M059J (cell line): Measurements from ENCODE around the gene ALPI. TPM values are rescaled to one million over a fixed set of nuclear protein-coding genes. Genes with fewer than 3 reads are reported as not detected.

ENCODE experiments used
- DNase-seq: peaks from one replicate; pipeline ENCODE4 v3.0.0-alpha.2; 2012; ENCODE audit warnings: low read depth
- total RNA-seq: library from RNA; depleted of rRNA; stranded (reverse); fragments of >200 nt; shearing (Covaris generic); gene quantifications from 2 replicates; pipeline ENCODE4 v1.2.3, GENCODE V29; 2014

The ALPI gene
- total RNA-seq, 1 experiment from 2014 or later, result not detected

DNA sequence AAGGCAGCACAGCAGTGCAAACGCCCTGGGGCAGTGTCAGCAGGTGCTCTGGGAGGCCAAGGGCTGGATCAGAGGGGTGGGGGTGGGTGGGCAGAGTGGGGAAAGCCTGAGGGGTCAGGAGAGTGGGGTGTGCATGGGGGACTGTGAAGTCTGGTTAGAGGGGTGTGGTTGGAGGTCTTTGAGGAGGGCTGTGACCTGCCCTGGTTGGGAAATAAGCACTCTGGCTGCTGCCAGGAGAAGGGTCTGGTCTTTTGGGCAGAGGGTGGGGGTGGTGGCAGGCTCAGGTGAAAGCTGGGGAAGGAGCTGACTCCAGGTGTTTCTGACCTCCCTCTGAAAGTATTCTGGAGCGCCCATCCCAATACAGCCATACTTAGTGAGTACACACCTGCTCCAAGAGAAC is 4.2 kb downstream of the ALPI start:
- DNase-seq, result no peak

DNA sequence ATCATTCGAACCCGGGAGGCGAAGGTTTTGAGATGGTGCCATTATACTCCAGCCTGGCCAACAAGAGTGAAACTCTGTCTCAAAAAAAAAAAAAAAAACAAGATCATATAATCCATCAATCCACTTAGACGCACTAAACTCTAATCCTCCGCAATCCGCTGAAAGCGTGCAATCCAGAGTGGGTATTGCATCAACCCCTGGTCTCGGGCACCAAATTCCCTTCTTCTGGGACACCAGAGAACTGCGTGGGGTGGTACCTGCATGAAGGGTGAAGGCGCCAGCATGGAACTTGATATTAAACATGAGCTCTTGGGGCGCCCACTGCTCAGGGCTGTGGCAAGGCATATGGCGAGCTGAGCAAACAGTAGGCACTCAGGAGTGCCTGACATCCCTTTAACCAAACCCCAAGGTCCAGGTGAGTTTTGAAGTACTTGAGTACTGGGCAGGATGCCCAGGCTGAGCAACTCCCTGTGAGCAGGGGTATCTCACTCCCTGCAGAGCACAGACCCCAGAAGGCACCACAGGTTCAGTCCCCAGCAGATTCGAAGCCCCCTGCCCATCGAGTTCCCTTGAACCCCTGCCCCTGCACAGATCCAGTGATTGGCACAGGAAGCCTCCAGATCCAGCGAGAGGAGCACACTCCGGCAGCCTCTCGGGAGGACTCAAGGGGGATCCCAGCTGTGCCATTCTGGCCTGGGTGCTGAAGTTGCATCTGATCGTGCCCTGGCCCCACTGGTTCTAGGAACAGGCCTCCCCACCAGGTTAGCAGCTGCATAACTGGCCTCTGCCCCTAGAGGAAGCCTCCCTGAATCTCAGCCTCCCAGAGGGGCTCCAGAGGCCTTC is 8.0 kb downstream of the ALPI start:
- no peak for DNase-seq

DNA sequence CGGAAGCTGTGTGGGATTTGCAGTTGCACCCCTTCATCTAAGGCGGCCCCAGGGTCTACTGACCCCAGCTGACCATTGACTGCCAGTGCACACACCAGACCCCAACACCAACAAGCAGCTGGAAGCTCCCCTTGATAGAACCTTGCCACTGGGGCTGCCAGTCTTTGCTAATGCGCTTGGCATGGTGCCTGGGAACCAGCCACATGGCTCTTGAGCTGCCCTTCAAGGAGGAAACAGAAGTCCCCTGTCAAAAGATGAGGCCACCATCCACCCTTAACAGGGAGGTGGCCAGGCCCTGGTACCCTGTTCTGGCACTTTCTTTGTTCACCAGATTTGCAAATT is 8.6 kb downstream of the ALPI start:
- DNase-seq, result no peak

DNA sequence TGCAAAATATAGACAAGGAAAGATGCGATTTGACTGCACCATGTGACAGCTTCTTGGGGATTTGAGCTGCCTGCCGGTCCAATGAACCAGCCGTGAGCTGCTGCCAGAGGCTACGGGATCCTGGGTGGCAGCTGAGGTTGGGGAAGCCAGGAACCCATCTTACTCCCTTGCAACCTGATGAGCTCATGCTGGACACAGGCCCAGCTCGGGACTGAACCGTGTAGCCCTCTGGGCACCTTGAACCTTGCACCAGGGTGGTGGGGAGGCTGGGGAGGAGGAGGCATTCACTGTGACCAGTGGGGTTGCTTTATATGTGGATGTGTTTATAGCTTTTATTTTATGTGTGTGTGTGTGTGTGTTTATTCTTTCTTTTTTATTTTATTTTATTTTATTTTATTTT is 9.1 kb downstream of the ALPI start:
- no peak for DNase-seq

DNA sequence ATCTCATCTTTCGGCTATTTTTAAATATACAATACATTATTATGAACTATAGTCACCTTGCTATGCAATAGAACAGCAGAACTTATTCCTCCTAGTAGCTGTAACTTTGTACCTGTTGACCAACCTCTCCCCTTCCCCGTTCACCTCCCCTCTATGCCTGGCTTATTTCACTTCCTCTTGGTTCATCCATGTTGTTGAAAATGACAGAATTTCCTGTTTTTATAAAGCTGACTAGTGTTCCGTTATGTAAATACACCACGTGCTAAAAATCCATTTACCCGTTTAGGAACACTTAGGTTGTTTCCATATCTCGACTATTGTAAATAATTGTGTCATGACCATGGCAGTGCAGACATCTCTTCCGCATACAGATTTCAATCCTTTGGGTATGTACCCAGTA is 10.3 kb downstream of the ALPI start:
- no peak for DNase-seq

DNA sequence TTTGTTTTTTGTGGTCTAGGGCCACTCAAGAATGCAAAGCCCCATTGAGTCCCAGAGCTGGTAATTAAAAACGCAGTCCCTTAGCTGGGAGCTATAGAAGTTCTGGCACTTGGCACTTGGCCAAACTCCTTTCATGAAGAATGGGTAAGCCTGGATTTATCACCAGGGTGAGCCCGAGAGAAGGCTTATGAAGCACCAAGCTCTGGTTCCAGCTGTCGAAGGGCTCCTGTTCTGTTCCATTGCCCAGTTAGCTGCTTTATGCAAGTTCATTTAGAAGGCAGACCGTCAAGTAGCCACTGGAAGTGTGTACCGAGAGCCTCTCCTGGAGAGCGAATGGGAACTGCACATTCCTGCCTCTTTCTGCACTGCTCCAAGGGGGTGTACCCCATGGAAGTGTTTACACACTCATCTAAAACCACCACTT is 17.5 kb downstream of the ALPI start:
- no peak for DNase-seq

DNA sequence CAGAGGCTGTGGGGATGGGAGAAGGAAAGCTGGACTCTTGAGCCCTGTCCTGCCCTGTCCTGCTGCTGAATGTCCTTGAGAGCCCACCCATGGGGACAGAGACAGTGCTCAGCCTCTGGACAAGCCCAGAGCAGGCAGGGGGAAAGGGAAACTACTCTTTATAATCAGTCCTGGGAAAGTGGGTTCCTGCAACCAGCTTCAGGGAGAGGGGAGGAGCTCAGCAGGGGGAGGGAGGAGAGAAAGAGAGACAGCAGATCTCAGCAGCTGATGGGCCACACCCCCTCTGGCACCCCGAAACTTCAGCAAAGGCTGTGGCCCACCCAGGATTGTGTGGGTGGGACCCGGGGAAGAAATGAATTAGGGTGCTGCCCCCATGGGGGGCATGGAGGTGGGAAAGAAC is 20.1 kb downstream of the ALPI start:
- DNase-seq, result no peak

DNA sequence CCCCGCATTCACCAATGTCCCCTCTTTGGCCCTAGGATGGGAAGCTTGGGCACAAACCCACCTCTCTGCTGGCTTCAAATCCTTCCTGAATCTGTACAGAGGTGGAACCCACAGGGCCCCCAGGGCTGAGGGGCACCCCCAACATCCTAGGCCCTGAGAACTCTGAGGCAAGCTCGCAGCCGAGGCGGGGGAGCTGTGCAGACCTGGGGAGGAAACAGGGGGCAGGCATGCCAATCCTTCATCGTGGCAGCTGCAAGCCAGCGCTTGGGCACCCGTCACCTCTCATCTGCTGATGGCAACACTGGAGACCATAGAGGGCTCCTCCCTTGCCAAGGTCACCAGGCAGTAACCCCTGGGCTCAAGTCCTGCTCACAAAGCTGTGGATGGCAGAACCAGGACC is 20.8 kb downstream of the ALPI start:
- DNase-seq, result no peak

DNA sequence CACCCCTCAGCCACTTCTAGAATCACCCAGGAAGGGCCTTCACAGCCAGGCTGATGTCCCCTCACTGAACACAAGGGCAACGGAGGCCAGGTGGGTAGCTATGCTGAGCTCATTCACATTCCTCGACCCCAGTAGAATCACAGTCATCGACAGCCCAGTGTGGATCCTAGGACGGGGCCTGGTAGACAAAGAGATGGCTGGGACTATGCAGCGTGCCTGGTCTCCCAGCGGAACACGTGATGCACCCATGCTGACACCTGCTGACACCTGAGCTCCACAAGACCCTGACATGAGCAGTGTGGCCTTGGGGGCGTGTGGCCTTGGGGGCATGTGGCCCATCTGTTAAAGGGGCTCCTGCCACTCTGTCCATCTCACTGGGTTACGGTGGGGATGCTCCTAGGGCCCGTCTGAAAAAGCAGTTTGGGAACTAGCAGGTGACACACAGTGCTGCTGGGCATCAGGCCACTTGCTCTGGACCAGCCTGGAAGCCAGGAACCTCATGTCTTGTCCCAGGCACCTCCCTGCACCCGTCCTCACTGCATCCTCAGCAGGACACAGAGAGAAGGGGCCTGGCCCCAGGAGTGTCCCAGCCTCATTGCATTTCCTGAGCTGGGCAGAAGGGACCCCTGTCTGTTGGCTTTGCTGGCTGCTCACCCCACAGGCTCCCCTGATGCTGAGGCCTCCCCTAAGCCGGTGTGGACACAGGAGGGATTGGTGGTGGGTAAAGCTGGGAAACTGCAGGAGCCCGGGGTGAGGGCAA is 22.0 kb downstream of the ALPI start:
- no peak for DNase-seq

DNA sequence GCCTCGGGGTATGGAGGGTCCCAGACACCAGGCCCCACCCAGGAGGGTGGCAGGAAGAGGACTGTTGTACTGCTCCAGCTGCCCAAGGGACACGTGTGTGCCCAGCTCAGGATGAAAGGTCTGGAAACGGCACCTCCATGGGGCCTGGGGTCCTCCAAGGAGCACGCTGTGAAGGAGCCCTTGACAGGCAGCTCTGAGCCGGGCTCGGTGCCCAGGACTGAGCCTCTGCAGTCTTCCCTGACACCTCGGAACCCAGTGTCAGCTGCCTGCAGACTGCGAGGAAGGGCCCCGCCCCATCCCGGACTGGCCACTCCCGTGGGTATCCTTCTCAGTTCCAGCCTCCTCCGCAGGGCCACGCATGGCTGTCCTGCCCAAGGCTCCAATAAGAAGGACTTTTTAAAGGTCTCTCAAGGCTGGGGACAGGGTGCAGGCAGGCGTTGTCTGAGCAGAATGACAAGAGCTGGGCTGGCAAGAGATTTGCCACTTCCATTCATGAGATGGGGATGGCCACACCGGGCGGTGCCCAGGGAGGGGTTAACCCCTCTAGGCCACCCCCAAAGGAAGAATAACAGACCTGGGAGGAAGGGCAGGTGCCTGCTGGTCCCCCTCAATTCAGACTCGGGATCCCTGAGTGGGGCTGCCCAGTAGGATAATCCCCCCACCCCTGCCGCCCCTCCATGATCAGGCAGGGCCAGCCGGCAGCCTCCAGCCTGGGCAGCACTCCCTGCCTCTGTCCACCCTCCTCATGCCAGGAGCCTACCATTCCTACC is 22.8 kb downstream of the ALPI start:
- no peak for DNase-seq

DNA sequence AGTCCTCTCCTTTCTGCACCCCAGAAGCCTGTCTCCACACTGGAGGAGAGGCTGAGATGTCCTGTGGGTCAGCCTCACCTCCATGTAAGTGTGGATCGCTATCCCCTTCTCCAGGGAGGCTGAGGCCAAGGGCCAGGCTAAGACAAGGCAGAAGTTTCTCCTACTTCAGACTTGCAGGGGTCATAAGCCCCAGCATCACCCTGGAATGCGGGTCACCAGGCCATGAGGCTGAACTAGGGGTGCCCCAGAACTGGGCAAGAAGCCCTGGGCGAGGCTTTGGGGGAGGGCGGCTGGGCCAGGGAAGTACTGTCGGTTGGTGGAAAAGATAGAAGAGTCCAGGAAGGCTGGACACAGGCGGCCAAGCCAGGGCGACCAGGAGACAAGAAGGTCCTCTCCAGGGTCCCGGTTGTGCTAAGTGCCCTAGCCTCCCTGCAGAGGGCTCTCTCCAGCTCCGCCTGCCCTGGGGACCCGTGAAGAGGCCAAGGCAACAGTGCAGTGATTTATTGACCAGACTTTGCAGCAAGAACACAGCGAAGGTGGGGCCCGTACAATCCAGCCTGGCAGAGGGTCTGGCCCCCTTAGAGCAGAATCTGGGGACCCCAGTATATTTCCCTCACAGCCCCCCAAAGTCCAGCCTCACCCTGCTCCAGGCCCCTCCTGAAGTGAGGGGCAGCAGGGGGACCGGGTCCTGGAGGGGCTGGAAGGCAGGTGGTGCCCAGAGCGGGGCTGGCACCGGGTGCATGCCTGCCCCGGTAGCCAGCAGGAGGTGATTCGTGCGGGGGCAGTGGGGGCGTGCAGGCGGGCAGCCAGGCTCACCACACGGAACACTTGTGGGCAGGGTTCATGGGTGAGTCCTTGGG is 23.6 kb downstream of the ALPI start:
- DNase-seq, result no peak

DNA sequence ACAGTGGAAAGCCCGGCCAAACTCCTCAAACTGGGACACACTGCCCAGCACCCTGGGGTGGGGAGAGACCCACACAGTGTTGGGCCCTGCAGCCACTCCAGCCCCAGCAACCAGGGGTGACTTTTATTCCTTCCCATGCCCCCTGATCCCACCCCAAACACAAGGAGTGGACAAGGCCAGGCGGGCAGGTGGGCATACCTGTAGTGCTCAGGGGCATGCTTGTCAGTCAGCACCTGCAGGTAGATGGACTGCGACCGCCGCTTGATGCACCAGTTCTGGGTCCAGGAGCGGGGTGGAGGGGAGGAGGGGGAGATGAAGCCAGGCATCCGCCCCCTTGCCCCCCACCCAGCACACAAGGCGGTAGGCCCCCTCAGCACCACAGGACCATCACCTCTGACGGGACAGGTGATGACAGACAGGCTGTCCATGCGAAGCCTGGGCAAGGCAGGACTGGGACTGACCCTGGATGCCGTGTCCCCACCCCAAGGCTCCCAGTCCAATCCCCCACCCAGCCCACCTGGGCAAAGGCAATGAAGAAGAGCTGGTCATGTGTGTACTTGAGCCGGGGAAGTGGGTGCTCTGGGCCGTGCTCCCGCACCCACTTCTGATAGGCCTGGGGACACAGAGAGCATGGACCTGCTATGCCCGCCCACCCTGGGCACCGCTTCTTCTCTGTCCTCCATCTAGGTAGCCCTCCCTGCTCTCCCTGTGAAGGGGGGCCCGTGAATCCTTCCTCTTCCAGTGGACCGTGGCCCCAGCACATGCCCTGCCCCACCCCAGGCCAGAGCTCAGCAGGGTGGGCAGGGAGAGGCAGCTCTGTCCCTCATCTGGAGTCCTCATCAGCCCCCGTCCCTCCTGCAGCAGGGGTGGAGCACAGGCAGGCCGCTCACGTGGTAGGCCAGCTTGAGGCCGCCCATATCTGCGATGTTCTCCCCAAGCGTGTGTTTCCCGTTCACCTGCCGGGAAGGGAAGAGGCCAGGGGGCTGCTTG is 24.5 kb downstream of the ALPI start:
- DNase-seq, result no peak

DNA sequence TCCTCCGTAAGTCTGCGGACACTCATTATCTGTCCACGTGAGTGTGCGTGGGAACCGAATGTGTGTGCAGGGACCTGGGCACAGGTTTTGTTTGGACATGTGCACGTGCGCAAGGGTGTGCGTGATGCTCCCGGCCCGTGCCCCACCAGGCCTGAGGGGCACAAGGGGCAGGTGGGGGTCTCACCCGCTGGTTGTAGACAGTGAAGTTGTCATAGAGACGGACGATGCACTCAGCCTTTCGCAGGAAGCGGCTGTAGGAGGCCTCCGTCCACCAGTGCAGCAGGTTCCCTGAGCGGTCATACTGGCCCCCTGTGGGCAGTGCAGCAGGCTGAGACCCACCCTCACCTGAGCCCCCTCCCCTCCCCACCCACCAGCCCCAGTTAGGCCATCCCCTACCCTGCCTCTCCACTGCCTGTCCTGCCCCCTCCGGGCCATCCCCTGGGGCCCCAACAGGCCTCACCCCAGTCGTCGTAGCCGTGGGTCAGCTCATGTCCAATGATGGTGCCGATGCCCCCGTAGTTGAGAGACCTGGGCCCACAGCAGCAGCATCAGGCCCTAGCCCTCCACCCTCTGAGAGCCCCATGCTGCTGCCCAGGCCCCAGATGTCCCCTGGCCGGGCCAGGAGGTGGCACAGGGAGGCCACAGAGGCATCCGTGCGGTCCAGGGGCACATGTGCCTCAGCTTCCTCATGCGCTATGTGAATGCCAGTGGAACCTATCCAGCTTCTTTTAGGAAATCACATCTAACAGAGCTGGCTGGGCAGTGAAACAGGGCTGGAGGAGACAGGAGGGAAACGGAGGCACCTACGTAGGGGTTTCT is 25.6 kb downstream of the ALPI start:
- DNase-seq, result no peak

DNA sequence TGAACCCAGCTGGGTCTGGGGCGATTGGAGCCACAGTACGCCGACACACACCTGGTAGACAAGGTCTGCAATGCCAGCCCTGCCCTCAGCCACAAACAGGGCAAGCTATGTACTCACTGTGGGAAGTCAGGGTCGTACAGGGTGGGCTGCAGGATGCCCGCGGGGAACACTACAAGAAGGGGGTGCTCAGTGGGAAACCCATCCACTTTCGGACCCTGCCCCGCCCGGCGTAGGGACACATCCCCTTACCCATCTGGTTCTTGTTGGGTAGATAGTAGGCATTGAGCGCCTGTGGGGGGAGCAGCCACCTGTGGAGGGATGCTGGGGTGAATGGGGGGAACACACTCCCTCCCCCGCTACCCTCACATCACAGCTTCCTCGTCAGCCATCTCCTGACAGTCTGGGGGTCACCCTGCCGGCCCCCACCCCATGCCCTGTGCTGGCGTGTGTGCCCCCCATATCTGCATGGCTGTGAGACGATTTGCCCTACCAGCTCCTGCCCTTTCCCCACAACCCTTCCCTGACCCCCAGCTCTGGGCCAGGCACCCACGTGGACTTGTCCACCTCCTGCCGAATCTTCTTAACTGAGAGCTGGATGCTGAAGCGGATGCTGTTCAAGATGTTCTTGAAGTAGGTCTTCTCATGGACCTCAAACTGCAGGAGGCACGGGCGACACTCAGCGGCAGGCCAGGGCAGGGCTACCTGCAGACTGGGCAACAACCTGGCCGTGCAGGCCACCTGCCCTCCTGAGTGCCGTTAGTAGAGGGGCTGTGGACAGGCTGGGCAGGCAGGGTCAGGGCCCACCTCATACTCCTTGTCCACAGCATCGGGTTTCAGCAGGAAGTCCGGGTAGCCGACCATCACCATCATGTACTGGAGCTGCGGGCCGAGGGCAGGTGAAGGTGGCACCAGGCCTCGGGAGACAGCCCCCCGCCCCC is 26.6 kb downstream of the ALPI start:
- no peak for DNase-seq

DNA sequence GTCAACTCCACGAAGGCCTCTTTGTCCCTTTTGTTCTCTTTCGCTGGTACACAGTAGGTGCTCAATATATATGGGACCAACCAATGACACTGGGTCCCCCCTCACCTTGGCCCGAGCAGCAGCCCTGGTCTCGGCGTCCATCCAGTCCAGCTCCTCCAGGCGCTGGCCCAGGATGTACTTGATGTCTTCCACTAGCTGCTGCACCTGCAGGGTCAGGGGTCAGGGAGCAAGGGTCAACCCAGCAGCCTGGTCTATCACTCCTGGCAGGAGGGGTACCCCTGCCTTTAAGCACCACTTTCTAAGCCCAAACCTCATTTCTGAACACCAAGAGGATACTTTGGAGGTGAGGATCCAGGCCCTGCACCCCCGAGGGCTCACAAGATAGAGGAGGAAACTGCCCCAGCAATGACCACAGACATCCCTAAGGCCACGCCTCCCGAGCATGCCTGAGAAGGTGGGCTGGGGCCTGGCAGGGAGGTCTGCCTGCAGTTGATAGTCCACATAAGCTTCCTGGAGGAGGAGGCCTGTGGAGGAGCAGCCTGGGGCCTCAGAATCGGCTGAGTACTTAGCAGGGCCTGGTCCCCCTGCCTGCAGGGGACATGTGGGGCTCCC is 27.5 kb downstream of the ALPI start:
- no peak for DNase-seq

DNA sequence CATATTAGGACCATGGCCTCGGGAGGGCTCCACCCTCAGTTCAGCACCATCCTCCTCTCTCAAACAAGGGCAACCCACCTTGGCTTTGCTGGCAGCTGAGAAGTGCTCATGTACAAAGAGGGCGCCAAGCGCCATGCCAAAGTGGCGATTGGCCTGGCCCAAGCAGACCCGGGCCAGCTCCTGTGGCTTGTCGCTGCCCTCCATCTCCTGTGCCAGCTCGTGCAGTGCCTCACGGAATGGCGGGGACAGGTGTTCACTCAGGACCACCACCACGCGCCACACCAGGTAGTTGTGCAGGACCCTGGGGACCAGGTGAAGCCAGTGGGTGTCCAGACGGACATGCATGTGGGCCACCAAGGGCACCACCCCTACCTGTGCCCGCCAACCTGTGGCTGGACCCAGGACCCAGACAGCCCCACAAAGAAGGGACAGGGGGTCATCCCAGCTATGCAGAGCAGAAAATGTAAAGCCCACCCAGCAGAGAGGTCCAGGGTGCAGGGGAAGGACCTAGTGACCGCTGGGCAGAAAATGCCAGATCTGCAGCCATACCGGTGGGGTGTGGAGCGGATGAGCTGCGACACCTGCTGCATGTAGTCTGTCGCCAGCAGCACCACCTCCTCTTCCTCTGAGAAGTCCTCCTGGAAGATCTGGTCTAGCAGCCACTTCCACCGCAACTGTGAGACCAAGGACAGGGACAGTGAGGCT is 28.1 kb downstream of the ALPI start:
- DNase-seq, result no peak

DNA sequence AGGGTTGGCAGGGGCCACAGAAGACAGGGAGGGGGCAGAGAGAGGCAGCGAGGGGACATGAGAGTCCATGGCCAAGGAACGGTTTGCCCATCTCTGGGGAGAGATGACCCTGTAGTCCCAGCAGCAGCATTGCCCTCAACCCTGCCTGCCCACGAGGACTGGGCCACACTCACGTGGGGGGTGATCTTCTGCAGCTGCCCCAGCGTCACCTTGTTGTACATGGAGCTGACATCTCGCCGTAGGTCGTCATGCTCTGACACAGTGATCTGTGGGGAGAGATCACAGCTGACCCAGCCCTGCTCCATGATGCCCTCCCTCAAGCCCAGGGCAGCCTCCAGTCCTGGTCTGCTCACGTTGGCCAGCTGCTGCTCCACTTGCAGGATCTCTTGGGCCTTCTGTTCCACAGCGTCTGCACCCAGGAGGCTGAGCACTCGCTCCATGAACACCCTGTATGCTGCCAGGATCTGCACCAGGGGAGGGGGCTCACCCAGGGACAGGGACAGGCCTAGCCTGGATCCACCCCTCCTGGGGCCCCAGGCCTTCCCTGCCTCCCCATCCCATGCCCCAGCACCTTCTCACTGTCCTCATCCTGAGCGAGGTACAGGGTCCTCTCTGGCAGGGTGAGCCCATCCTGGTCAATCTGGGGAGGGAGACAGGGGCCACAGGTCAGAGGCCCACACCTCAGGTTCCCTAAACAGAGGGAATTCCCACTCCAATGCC is 28.8 kb downstream of the ALPI start:
- no peak for DNase-seq
